IMR-90 (cell line): ENCODE measurements around the gene DPP6. TPM values are rescaled to one million over a fixed set of nuclear protein-coding genes. Genes with fewer than 3 reads are reported as not detected.

Experiments used
- ATAC-seq: fragments of 200-7000 bp; cut with Tn5 transposase; 2 replicates; pipeline ENCODE4 v1.9.1; 2020; ENCODE audit warnings: low read depth, mild to moderate bottlenecking, moderate library complexity
- BruUV-seq: library from RNA; stranded (reverse); fragments of 400-500 nt; replicated peaks from 2 replicates; lab custom pipeline; 2021; lab: Mats Ljungman, UMichigan
- CTCF ChIA-PET: fragments of 300-600 bp; formaldehyde crosslinking; extraction: SDS; loops from one replicate; lab custom pipeline; 2021; ENCODE audit warnings: antibody characterized with exemption; lab: Yijun Ruan, JAX
- POLR2A ChIA-PET: fragments of 300-600 bp; sonication (Branson Sonifier 250); formaldehyde crosslinking; loops from one replicate; lab custom pipeline; 2022; ENCODE audit warnings: antibody characterized with exemption; ENCODE audit not compliant: unreplicated experiment; lab: Charles Lee
- DNase-seq: peaks from one replicate; pipeline ENCODE4 v3.0.0; 2013
- H2AFZ ChIP-seq: replicated peaks from 2 replicates; pipeline ENCODE3; 2013; ENCODE audit warnings: low read length, mild to moderate bottlenecking; ENCODE audit not compliant: poor library complexity
- H2AK5ac ChIP-seq: 2 replicates; pipeline ENCODE4 v1.6.1; 2013; ENCODE audit warnings: low read depth, low read length, inconsistent platforms
- H2AK9ac ChIP-seq: replicated peaks from 2 replicates; pipeline ENCODE3; 2013; ENCODE audit warnings: mild to moderate bottlenecking, low read depth, low read length, moderate library complexity; ENCODE audit not compliant: poor library complexity
- H2BK120ac ChIP-seq: 2 replicates; pipeline ENCODE4 v1.6.1; 2013; ENCODE audit warnings: low read depth, low read length, inconsistent platforms
- H2BK15ac ChIP-seq: 3 replicates; pipeline ENCODE4 v1.6.1; 2013; ENCODE audit warnings: low read depth, low read length, inconsistent platforms
- H2BK20ac ChIP-seq: 2 replicates; pipeline ENCODE4 v1.6.1; 2013; ENCODE audit warnings: low read depth, mild to moderate bottlenecking, inconsistent platforms, low read length, moderate library complexity
- H2BK5ac ChIP-seq: 2 replicates; pipeline ENCODE4 v1.6.1; 2013; ENCODE audit warnings: mild to moderate bottlenecking, low read depth, low read length, inconsistent platforms; ENCODE audit not compliant: poor library complexity, severe bottlenecking
- H3K14ac ChIP-seq: replicated peaks from 2 replicates; pipeline ENCODE4 v1.6.1; 2013; ENCODE audit warnings: low read depth, low read length, inconsistent platforms
- H3K18ac ChIP-seq: 2 replicates; pipeline ENCODE4 v1.6.1; 2013; ENCODE audit warnings: low read depth, low read length, control low read depth
- H3K23ac ChIP-seq: 2 replicates; pipeline ENCODE4 v1.6.1; 2013; ENCODE audit warnings: low read depth, low read length, inconsistent platforms
- H3K27ac ChIP-seq: 2 replicates; pipeline ENCODE4 v1.5.1; 2013; ENCODE audit warnings: mild to moderate bottlenecking, control low read depth, low read length; ENCODE audit not compliant: insufficient read depth
- H3K27me3 ChIP-seq: 2 replicates; pipeline ENCODE4 v1.6.1; 2013; ENCODE audit warnings: low read length; ENCODE audit not compliant: control insufficient read depth, insufficient read depth
- H3K36me3 ChIP-seq: 2 replicates; pipeline ENCODE4 v1.6.1; 2013; ENCODE audit warnings: low read length, mixed read lengths; ENCODE audit not compliant: control insufficient read depth, insufficient read depth
- H3K4ac ChIP-seq: 2 replicates; pipeline ENCODE4 v1.6.1; 2013; ENCODE audit warnings: low read depth, low read length, inconsistent platforms
- H3K4me1 ChIP-seq: 2 replicates; pipeline ENCODE4 v1.6.1; 2013; ENCODE audit warnings: low read length, mixed read lengths; ENCODE audit not compliant: control insufficient read depth, insufficient read depth
- H3K4me2 ChIP-seq: 2 replicates; pipeline ENCODE4 v1.6.1; 2013; ENCODE audit warnings: low read depth, mild to moderate bottlenecking, control low read depth, low read length, moderate library complexity
- H3K4me3 ChIP-seq: 2 replicates; pipeline ENCODE4 v1.5.1; 2013; ENCODE audit warnings: low read depth, mild to moderate bottlenecking, control low read depth, low read length, moderate library complexity; ENCODE audit not compliant: insufficient read depth
- H3K56ac ChIP-seq: 2 replicates; pipeline ENCODE4 v1.6.1; 2013; ENCODE audit warnings: low read length, inconsistent platforms; ENCODE audit not compliant: insufficient read depth; ENCODE audit errors: extremely low read depth
- H3K79me1 ChIP-seq, 2 experiments: 2 replicates each; pipeline ENCODE4 v1.6.1; 2013; ENCODE audit warnings: low read length in 2 of 2, inconsistent platforms in 1 of 2, low read depth in 1 of 2
- H3K9ac ChIP-seq: 2 replicates; pipeline ENCODE4 v1.6.1; 2013; ENCODE audit warnings: low read depth, low read length, control low read depth
- H3K9me1 ChIP-seq: 2 replicates; pipeline ENCODE4 v1.6.1; 2013; ENCODE audit warnings: low read length, inconsistent platforms; ENCODE audit not compliant: insufficient read depth
- H3K9me3 ChIP-seq: 2 replicates; pipeline ENCODE4 v1.6.1; 2013; ENCODE audit warnings: low read length; ENCODE audit not compliant: control insufficient read depth, insufficient read depth
- H4K20me1 ChIP-seq: 2 replicates; pipeline ENCODE4 v1.6.1; 2013; ENCODE audit warnings: low read length, inconsistent platforms; ENCODE audit not compliant: insufficient read depth
- H4K5ac ChIP-seq: 2 replicates; pipeline ENCODE4 v1.6.1; 2013; ENCODE audit warnings: mild to moderate bottlenecking, low read depth, low read length, control low read depth
- H4K8ac ChIP-seq, 2 experiments: 2 replicates each; pipeline ENCODE4 v1.6.1; 2013; ENCODE audit warnings: low read depth in 2 of 2, low read length in 2 of 2, control low read depth in 1 of 2, inconsistent platforms in 1 of 2
- H4K91ac ChIP-seq: 2 replicates; pipeline ENCODE4 v1.6.1; 2013; ENCODE audit warnings: low read depth, low read length, inconsistent platforms; ENCODE audit not compliant: insufficient read depth
- BHLHE40 ChIP-seq: fragments of 150-350 bp; IDR thresholded peaks from 2 replicates; pipeline ENCODE4 v1.6.1; 2016; ENCODE audit warnings: mild to moderate bottlenecking, low read depth, low read length
- CHD1 ChIP-seq: IDR thresholded peaks from 2 replicates; pipeline ENCODE4 v1.6.1; 2012; ENCODE audit warnings: low read depth, low read length, improper control_type of control experiment
- CTCF ChIP-seq: conservative IDR thresholded peaks from 2 replicates; pipeline ENCODE4 v1.5.1; 2012; ENCODE audit warnings: mild to moderate bottlenecking, low read depth, low read length, improper control_type of control experiment
- ELK1 ChIP-seq: fragments of 150-350 bp; IDR thresholded peaks from 2 replicates; pipeline ENCODE4 v1.6.1; 2016; ENCODE audit warnings: low read depth, mild to moderate bottlenecking, low read length, moderate library complexity, borderline replicate concordance
- FOS ChIP-seq: fragments of 150-350 bp; IDR thresholded peaks from 2 replicates; pipeline ENCODE4 v1.6.1; 2016; ENCODE audit warnings: low read depth, low read length
- MAFK ChIP-seq: IDR thresholded peaks from 2 replicates; pipeline ENCODE4 v1.6.1; 2012; ENCODE audit warnings: low read depth, low read length, improper control_type of control experiment
- MXI1 ChIP-seq: IDR thresholded peaks from 2 replicates; pipeline ENCODE4 v1.6.1; 2012; ENCODE audit warnings: low read depth, mild to moderate bottlenecking, low read length, moderate library complexity, borderline replicate concordance
- NFE2L2 ChIP-seq: fragments of 150-350 bp; IDR thresholded peaks from 2 replicates; pipeline ENCODE4 v1.6.1; 2016; ENCODE audit warnings: low read depth, mild to moderate bottlenecking, low read length
- POLR2A ChIP-seq: IDR thresholded peaks from 2 replicates; pipeline ENCODE4 v1.6.1; 2012; ENCODE audit warnings: mild to moderate bottlenecking, low read depth, low read length
- RAD21 ChIP-seq: IDR thresholded peaks from 2 replicates; pipeline ENCODE4 v1.6.1; 2012; ENCODE audit warnings: low read length, improper control_type of control experiment
- SMC3 ChIP-seq: fragments of 150-350 bp; IDR thresholded peaks from 2 replicates; pipeline ENCODE4 v1.6.1; 2016; ENCODE audit warnings: low read depth, mild to moderate bottlenecking, antibody characterized with exemption, low read length, moderate library complexity
- USF2 ChIP-seq: fragments of 150-350 bp; IDR thresholded peaks from 2 replicates; pipeline ENCODE4 v1.6.1; 2017; ENCODE audit warnings: mild to moderate bottlenecking, antibody characterized with exemption, low read length, low read depth
- WGBS, 2 experiments: methylation state at CpG; one replicate each; pipeline versions ENCODE4 v1.1.5 to v1.1.7; 2013; ENCODE audit warnings: missing lambda C conversion rate in 2 of 2; ENCODE audit not compliant: insufficient read length in 1 of 2; ENCODE audit errors: extremely low coverage in 2 of 2; 5-methylcytosine and 5-hydroxymethylcytosine counted together
- dilution Hi-C: fragments of 300-500 bp; cut with HindIII; formaldehyde crosslinking; loops from one replicate; pipeline ENCODE4 v1.14.3; 2018; ENCODE audit warnings: low sequenced_read_pairs; ENCODE audit not compliant: unreplicated experiment
- in situ Hi-C: fragments of 300-500 bp; cut with MboI; formaldehyde crosslinking; loops from 3 replicates; pipeline ENCODE4 v1.14.3; 2019; ENCODE audit warnings: low sequenced_read_pairs, inconsistent platforms, mixed read lengths
- intact Hi-C: fragments of 100-400 bp; cut with micrococcal nuclease; formaldehyde crosslinking; loops from 2 replicates; pipeline ENCODE4 v1.10.0; 2022
- polyA plus RNA-seq, 3 experiments: library from polyadenylated mRNA; depleted of rRNA; stranded (reverse); fragments of >200 nt; gene quantifications; 2 replicates each; pipeline ENCODE4 v1.2.3, GENCODE V29; 2012; ENCODE audit warnings: low replicate concordance in 1 of 3
- total RNA-seq: library from RNA; depleted of rRNA; stranded (reverse); fragments of >200 nt; gene quantifications from 2 replicates; pipeline ENCODE4 v1.2.3, GENCODE V29; 2012

Gene DPP6
- total and polyA plus RNA-seq, 2 of the 4 experiments (the other 2 are of a cell fraction), result not detected

- H2AK9ac ChIP-seq, result no peak overlapping the region
- H3K4me1 ChIP-seq, result no peaks in the 10 kb centered on the region
- in situ Hi-C loops, result no loop called here
- H4K91ac ChIP-seq, result no peak overlapping the region
- H2AFZ ChIP-seq, result no peak overlapping the region
- no peaks in the 10 kb centered on the region for H3K36me3 ChIP-seq
- WGBS, 2 experiments, result no CpG with 5 or more reads among the region's 9 CpGs
- intact Hi-C loops, result no loop called here
- DNase-seq (no peak), ATAC-seq (no peak)
- no peak overlapping the region for H2BK15ac ChIP-seq
- no peaks in the 10 kb centered on the region for H3K27me3 ChIP-seq
- POLR2A ChIA-PET, result no interaction called here
- H2BK120ac ChIP-seq, result no peak overlapping the region
- H3K18ac ChIP-seq, result no peak overlapping the region
- no peak overlapping the region for H2BK20ac ChIP-seq
- no peak overlapping the region for H3K14ac ChIP-seq
- H3K27ac ChIP-seq, result no peak overlapping the region
- no peaks in the 10 kb centered on the region for H4K20me1 ChIP-seq
- H3K4ac ChIP-seq, result no peak overlapping the region
- H4K5ac ChIP-seq, result no peak overlapping the region
- no peak overlapping the region for H3K56ac ChIP-seq
- BruUV-seq, result no TSS peak
- H3K79me1 ChIP-seq, result no peaks in the 10 kb centered on the region
- H3K9ac ChIP-seq, result no peak overlapping the region
- dilution Hi-C loops, result no loop called here
- no peaks in the 10 kb centered on the region for H3K9me1 ChIP-seq
- no peak overlapping the region for H2AK5ac ChIP-seq
- TF ChIP-seq USF2 (no peak), RAD21 (no peak), MXI1 (no peak), CTCF (no peak), SMC3 (no peak), BHLHE40 (no peak), NFE2L2 (no peak), CHD1 (no peak), MAFK (no peak), ELK1 (no peak), FOS (no peak), POLR2A (no peak)
- H2BK5ac ChIP-seq, result no peak overlapping the region
- peaks cover 26% of the 10 kb centered on the region for H3K9me3 ChIP-seq
- no peak overlapping the region for H3K23ac ChIP-seq
- no peak overlapping the region for H3K4me2 ChIP-seq
- no peak overlapping the region for H3K4me3 ChIP-seq
- CTCF ChIA-PET, result no interaction called here
- no peak overlapping the region for H4K8ac ChIP-seq
Observed at GRCh38 chr7:154620141-154620755, 568.0 kb downstream of the DPP6 start.
